Mesendoderm (in vitro differentiated cells): ENCODE results near the gene GALNT17.
A peak's percentile ranks its signal among the peaks of the same experiment; 100 is the strongest.

Source experiments
- DNase-seq: peaks from one replicate; pipeline ENCODE4 v3.0.0; 2013
- H2AK5ac ChIP-seq: 2 replicates; pipeline ENCODE4 v1.6.1; 2013; ENCODE audit warnings: low read length, inconsistent platforms
- H2BK120ac ChIP-seq: 2 replicates; pipeline ENCODE4 v1.6.1; 2013; ENCODE audit warnings: low read depth, mild to moderate bottlenecking, low read length, moderate library complexity, mixed read lengths
- H2BK15ac ChIP-seq: replicated peaks from 2 replicates; pipeline ENCODE4 v1.6.1; 2013; ENCODE audit warnings: low read depth, mild to moderate bottlenecking, moderate library complexity
- H2BK5ac ChIP-seq: 2 replicates; pipeline ENCODE4 v1.6.1; 2013; ENCODE audit warnings: low read length, inconsistent platforms
- H3K18ac ChIP-seq: 2 replicates; pipeline ENCODE4 v1.6.1; 2013; ENCODE audit warnings: mild to moderate bottlenecking, low read length, mixed read lengths
- H3K23ac ChIP-seq: one replicate; pipeline ENCODE4 v1.6.1; 2013; ENCODE audit warnings: low read length
- H3K27ac ChIP-seq: 2 replicates; pipeline ENCODE4 v1.5.1; 2013; ENCODE audit warnings: low read depth, mild to moderate bottlenecking, inconsistent platforms, low read length, moderate library complexity
- H3K27me3 ChIP-seq: 2 replicates; pipeline ENCODE4 v1.6.1; 2013; ENCODE audit warnings: low read length, control low read depth, mild to moderate bottlenecking, inconsistent platforms; ENCODE audit not compliant: insufficient read depth, poor library complexity
- H3K36me3 ChIP-seq: 2 replicates; pipeline ENCODE4 v1.6.1; 2013; ENCODE audit warnings: low read length, inconsistent platforms; ENCODE audit not compliant: control insufficient read depth, insufficient read depth
- H3K4ac ChIP-seq: one replicate; pipeline ENCODE4 v1.6.1; 2013; ENCODE audit warnings: low read depth, mild to moderate bottlenecking, low read length, moderate library complexity
- H3K4me1 ChIP-seq: 2 replicates; pipeline ENCODE4 v1.6.1; 2013; ENCODE audit warnings: low read depth, low read length, inconsistent platforms; ENCODE audit not compliant: control insufficient read depth
- H3K4me2 ChIP-seq: 2 replicates; pipeline ENCODE4 v1.6.1; 2013; ENCODE audit warnings: low read length
- H3K4me3 ChIP-seq: 2 replicates; pipeline ENCODE4 v1.5.1; 2013; ENCODE audit warnings: mild to moderate bottlenecking, low read length
- H3K56ac ChIP-seq: one replicate; pipeline ENCODE4 v1.6.1; 2013; ENCODE audit warnings: low read length
- H3K79me1 ChIP-seq: 2 replicates; pipeline ENCODE4 v1.6.1; 2013; ENCODE audit warnings: low read length, inconsistent platforms
- H3K79me2 ChIP-seq: 2 replicates; pipeline ENCODE4 v1.6.1; 2013; ENCODE audit warnings: mild to moderate bottlenecking, low read length; ENCODE audit not compliant: control insufficient read depth, insufficient read depth
- H3K9ac ChIP-seq: 2 replicates; pipeline ENCODE4 v1.6.1; 2013; ENCODE audit warnings: low read length, inconsistent platforms
- H4K5ac ChIP-seq: one replicate; pipeline ENCODE4 v1.6.1; 2013; ENCODE audit warnings: low read length
- H4K8ac ChIP-seq: one replicate; pipeline ENCODE4 v1.6.1; 2013; ENCODE audit warnings: low read depth, mild to moderate bottlenecking, control low read depth, low read length, moderate library complexity
- WGBS: extraction: QIAGEN DNeasy Blood & Tissue Kit; methylation state at CpG from one replicate; pipeline ENCODE4 v1.1.7; 2013; ENCODE audit warnings: low lambda C conversion rate, missing lambda C conversion rate; ENCODE audit not compliant: insufficient coverage; ENCODE audit errors: extremely low coverage; 5-methylcytosine and 5-hydroxymethylcytosine counted together

GALNT17 gene

DNA sequence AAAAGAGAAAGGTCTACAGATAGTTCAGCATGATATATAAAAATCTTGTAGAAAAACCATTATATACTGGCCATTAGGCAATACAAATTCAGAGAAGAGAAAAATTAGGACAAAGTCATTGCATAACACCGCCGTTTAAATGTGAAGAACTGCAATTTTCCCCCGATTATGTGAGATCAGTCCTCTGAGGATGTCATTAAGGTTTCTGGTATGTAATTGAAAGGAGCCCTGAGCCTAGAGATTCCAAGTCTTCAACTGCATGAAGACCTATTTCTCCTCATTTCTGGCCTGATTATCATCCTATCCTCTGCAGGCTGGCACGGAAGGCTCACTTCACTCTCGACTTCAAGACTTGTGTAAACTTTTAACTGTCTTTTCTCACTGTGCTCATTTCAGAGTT is 395.3 kb downstream of the GALNT17 start:
- no peak overlapping the region for H4K5ac ChIP-seq
- no peaks in the 10 kb centered on the region for H3K79me2 ChIP-seq
- no peaks in the 10 kb centered on the region for H3K4me1 ChIP-seq
- no peak overlapping the region for H3K18ac ChIP-seq
- H3K9ac ChIP-seq = no peak overlapping the region
- no peak overlapping the region for H2BK5ac ChIP-seq
- H4K8ac ChIP-seq = no peak overlapping the region
- H3K27ac ChIP-seq = no peak overlapping the region
- H3K23ac ChIP-seq = no peak overlapping the region
- no peak overlapping the region for H3K56ac ChIP-seq
- WGBS = no CpG with 5 or more reads among the region's 5 CpGs
- H3K4me2 ChIP-seq = no peak overlapping the region
- H3K4me3 ChIP-seq = no peak overlapping the region
- H3K27me3 ChIP-seq = no peaks in the 10 kb centered on the region
- H2AK5ac ChIP-seq = no peak overlapping the region
- no peak overlapping the region for H2BK120ac ChIP-seq
- no peak overlapping the region for H2BK15ac ChIP-seq
- DNase-seq = no peak
- H3K36me3 ChIP-seq = no peaks in the 10 kb centered on the region
- H3K79me1 ChIP-seq = no peaks in the 10 kb centered on the region
- no peak overlapping the region for H3K4ac ChIP-seq

DNA sequence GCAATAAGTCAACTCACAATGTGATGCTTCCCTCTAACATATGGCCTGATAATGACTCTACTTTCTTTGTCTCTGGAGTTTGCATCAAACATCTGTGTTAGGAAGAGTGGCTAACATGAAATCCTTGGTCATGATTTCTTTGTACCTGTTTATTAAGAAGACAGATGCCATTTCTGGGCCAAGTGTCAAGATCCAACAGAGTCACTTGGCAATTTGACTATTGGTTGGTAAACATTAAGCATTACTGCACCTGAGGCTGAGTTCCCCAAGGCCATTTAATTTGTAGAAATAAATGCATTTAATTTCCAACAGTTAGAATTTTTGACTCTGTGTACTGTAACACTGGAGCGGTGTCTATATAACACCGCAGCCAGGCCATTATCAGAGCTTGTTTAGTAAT is 403.7 kb downstream of the GALNT17 start:
- no peaks in the 10 kb centered on the region for H3K79me2 ChIP-seq
- H4K5ac ChIP-seq = no peak overlapping the region
- no peak overlapping the region for H4K8ac ChIP-seq
- H2BK120ac ChIP-seq = no peak overlapping the region
- H2AK5ac ChIP-seq = no peak overlapping the region
- no peaks in the 10 kb centered on the region for H3K27me3 ChIP-seq
- H3K36me3 ChIP-seq = no peaks in the 10 kb centered on the region
- no peak overlapping the region for H3K18ac ChIP-seq
- WGBS = no CpG with 5 or more reads among the region's 2 CpGs
- H3K4me3 ChIP-seq = no peak overlapping the region
- no peak overlapping the region for H3K23ac ChIP-seq
- no peak overlapping the region for H3K27ac ChIP-seq
- no peak overlapping the region for H3K4me2 ChIP-seq
- H3K4me1 ChIP-seq = peaks cover 3% of the 10 kb centered on the region
- no peak overlapping the region for H3K4ac ChIP-seq
- no peak overlapping the region for H3K56ac ChIP-seq
- H3K9ac ChIP-seq = no peak overlapping the region
- H2BK15ac ChIP-seq = no peak overlapping the region
- no peaks in the 10 kb centered on the region for H3K79me1 ChIP-seq
- no peak overlapping the region for H2BK5ac ChIP-seq
- DNase-seq = no peak

DNA sequence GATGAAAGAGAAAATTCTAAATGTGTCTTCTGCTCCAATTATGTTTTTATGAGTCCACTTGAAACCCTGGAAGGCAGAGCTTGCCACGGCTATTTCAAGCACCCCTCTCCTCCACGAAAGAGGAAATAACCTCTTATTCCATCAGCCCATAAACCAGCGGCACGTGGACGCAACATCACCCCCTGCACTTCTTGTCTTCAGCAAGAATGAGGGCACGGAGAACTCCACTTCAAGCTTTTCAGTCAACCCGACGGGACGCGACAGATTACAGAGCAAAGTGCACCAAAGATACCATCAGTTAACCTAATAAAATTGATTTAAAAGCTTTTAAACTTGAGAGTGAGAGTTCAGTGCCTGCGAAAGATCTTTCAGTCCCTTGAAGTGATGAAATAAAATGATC is 406.3 kb downstream of the GALNT17 start:
- no peaks in the 10 kb centered on the region for H3K4me1 ChIP-seq
- H3K4me3 ChIP-seq = no peak overlapping the region
- no peak overlapping the region for H2BK5ac ChIP-seq
- H3K27ac ChIP-seq = no peak overlapping the region
- no peaks in the 10 kb centered on the region for H3K27me3 ChIP-seq
- no peak overlapping the region for H3K56ac ChIP-seq
- H2AK5ac ChIP-seq = no peak overlapping the region
- no peak overlapping the region for H3K23ac ChIP-seq
- H4K8ac ChIP-seq = no peak overlapping the region
- no peak overlapping the region for H3K18ac ChIP-seq
- H2BK120ac ChIP-seq = no peak overlapping the region
- no peaks in the 10 kb centered on the region for H3K79me1 ChIP-seq
- H3K9ac ChIP-seq = no peak overlapping the region
- H2BK15ac ChIP-seq = no peak overlapping the region
- H3K4me2 ChIP-seq = no peak overlapping the region
- WGBS = no CpG with 5 or more reads among the region's 11 CpGs
- no peak overlapping the region for H4K5ac ChIP-seq
- H3K36me3 ChIP-seq = no peaks in the 10 kb centered on the region
- H3K79me2 ChIP-seq = no peaks in the 10 kb centered on the region
- no peak overlapping the region for H3K4ac ChIP-seq
- DNase-seq = no peak

DNA sequence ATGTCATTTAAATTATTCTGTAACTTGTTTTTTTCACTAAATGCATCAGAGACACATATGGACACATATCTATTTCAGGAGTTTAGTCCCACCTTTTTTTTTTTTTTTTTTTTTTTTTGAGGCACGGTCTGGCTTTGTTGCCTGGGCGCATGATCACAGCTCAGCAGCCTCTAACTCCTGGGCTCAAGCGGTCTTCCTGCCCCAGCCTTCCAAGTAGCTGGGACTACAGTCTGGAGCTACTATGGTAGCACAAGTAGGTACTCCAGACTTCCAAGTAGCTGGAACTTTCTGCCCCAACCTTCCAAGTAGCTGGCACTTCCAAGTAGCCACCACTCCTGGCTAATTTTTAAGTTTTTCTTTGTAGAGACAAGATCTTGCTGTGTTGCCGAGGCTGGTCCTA is 407.7 kb downstream of the GALNT17 start:
- H3K79me1 ChIP-seq = no peaks in the 10 kb centered on the region

DNA sequence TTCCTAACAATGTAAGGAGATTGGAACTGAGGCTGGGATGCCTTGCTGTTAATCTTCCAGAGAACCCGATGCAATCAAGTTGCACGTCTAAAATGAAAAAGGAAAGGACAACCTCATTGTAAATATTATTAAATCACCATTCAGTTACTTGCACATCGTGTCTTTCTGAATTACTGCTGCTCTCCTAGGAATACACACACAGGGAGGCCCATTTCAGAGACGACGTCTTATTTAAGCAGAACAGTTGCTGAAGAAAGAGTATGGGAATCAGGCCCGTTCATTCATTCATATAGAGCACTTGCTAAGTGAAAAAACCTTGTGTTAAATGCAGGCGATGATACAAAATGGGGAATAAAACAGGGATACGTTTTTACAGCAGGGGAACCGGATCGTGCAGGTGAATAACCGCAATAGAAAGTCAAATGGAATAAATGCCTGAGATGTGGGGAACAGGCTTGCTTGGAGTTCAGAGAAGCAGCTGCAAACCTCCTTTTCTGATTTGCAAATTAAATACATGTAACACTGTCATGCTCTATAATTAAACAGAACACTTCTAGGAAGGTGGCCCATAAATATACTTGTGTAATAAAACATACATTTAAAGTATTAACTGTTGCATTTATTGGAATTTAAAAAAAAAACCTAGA is 409.9 kb downstream of the GALNT17 start:
- H3K27me3 ChIP-seq = no peaks in the 10 kb centered on the region
- H3K9ac ChIP-seq = no peak overlapping the region
- no peak overlapping the region for H3K23ac ChIP-seq
- no peak overlapping the region for H3K27ac ChIP-seq
- no peak overlapping the region for H2BK15ac ChIP-seq
- DNase-seq = no peak
- H2BK120ac ChIP-seq = no peak overlapping the region
- H3K4me3 ChIP-seq = no peak overlapping the region
- WGBS = no CpG with 5 or more reads among the region's 11 CpGs
- H2AK5ac ChIP-seq = no peak overlapping the region
- H2BK5ac ChIP-seq = no peak overlapping the region
- no peaks in the 10 kb centered on the region for H3K79me2 ChIP-seq
- no peak overlapping the region for H4K8ac ChIP-seq
- H3K56ac ChIP-seq = no peak overlapping the region
- H3K4me1 ChIP-seq = no peaks in the 10 kb centered on the region
- no peaks in the 10 kb centered on the region for H3K36me3 ChIP-seq
- no peak overlapping the region for H3K18ac ChIP-seq
- H3K79me1 ChIP-seq = no peaks in the 10 kb centered on the region
- H4K5ac ChIP-seq = no peak overlapping the region
- H3K4me2 ChIP-seq = no peak overlapping the region
- H3K4ac ChIP-seq = no peak overlapping the region

More for the DNA sequence above, 407.7 kb downstream of the GALNT17 start:
- H3K23ac ChIP-seq = no peak overlapping the region
- H2AK5ac ChIP-seq = no peak overlapping the region
- no peak overlapping the region for H2BK5ac ChIP-seq
- H3K18ac ChIP-seq = no peak overlapping the region
- H3K36me3 ChIP-seq = no peaks in the 10 kb centered on the region
- H3K9ac ChIP-seq = no peak overlapping the region
- H4K5ac ChIP-seq = no peak overlapping the region
- no peak overlapping the region for H3K4me2 ChIP-seq
- H2BK120ac ChIP-seq = no peak overlapping the region
- no peak overlapping the region for H3K56ac ChIP-seq
- no peaks in the 10 kb centered on the region for H3K79me2 ChIP-seq
- H3K27ac ChIP-seq = no peak overlapping the region
- no peak overlapping the region for H4K8ac ChIP-seq
- no CpG with 5 or more reads among the region's 4 CpGs for WGBS
- DNase-seq = no peak
- H3K27me3 ChIP-seq = no peaks in the 10 kb centered on the region
- no peak overlapping the region for H3K4me3 ChIP-seq
- H2BK15ac ChIP-seq = no peak overlapping the region
- H3K4me1 ChIP-seq = no peaks in the 10 kb centered on the region
- no peak overlapping the region for H3K4ac ChIP-seq

DNA sequence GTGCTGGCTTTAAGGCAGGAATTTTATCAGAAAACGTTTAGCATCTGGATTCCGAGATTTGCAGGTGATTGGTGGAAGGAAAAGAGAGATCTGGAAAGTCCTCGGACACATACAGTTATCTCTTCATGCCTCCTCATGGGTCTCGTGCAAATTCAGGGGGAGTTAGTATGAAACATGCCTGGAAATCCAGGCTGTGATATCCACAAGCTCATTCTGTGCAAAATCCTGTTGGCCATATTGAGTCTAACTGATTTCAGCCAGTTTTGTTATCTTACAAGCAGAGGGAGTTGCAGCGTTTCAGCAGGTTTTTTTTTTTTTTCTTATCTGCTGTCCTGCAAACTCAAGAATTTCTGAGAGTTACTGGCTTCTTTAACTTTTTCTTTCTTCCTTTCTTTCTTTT is 411.5 kb downstream of the GALNT17 start:
- Histone ChIP-seq H3K4me2 (no peak overlapping the region), H2BK5ac (no peak overlapping the region), H3K4me1 (no peaks in the 10 kb centered on the region), H2BK120ac (no peak overlapping the region), H3K79me2 (no peaks in the 10 kb centered on the region), H3K79me1 (no peaks in the 10 kb centered on the region), H3K18ac (no peak overlapping the region), H2BK15ac (no peak overlapping the region), H3K9ac (no peak overlapping the region), H3K56ac (no peak overlapping the region), H3K4ac (no peak overlapping the region), H4K5ac (no peak overlapping the region), H3K4me3 (no peak overlapping the region), H3K27ac (no peak overlapping the region), H3K27me3 (no peaks in the 10 kb centered on the region), H3K36me3 (no peaks in the 10 kb centered on the region), H2AK5ac (no peak overlapping the region), H3K23ac (no peak overlapping the region), H4K8ac (no peak overlapping the region)
- peak; percentile 17 for DNase-seq
- no CpG with 5 or more reads among the region's 5 CpGs for WGBS
